Right atrium auricular region (tissue), 2 donors: ENCODE measurements around the gene LRTM2. TPM values are rescaled to one million over a fixed set of nuclear protein-coding genes. Genes with fewer than 3 reads are reported as not detected.

Source experiments
- DNase-seq: peaks from one replicate; pipeline ENCODE4 v3.0.0-alpha.2; 2019; ENCODE audit warnings: low spot score
- H3K27ac ChIP-seq, 2 donors: fragments of 200-600 bp; sonication (generic); 1 replicate in 1 of 2; 2 replicates in 1 of 2; pipeline ENCODE4 v1.5.1; 2016 to 2019
- H3K27me3 ChIP-seq, 2 donors: fragments of 200-600 bp; sonication (generic); one replicate each; pipeline versions ENCODE4 v1.5.1 to v1.6.0; 2017 to 2019
- H3K36me3 ChIP-seq: fragments of 200-600 bp; sonication (generic); one replicate; pipeline ENCODE4 v1.5.1; 2016
- H3K4me1 ChIP-seq, 2 donors: fragments of 200-600 bp; sonication (generic); one replicate each; pipeline versions ENCODE4 v1.5.1 to v1.6.0; 2017 to 2019
- H3K4me3 ChIP-seq, 2 donors: fragments of 200-600 bp; sonication (generic); 1 replicate in 1 of 2; 2 replicates in 1 of 2; pipeline ENCODE4 v1.5.1; 2017 to 2019; ENCODE audit warnings: mild to moderate bottlenecking in 1 of 2, moderate library complexity in 1 of 2
- H3K9me3 ChIP-seq, 2 donors: fragments of 200-600 bp; sonication (generic); one replicate each; pipeline ENCODE4 v1.5.1; 2019
- CTCF ChIP-seq, 2 donors: fragments of 200-600 bp; sonication (generic); IDR thresholded peaks; one replicate each; pipeline ENCODE4 v1.5.1; 2019; ENCODE audit warnings: antibody characterized with exemption in 2 of 2
- total RNA-seq, 2 donors: library from RNA; depleted of rRNA; stranded (reverse); fragments of >200 nt; gene quantifications; one replicate each; pipeline ENCODE4 v1.1.0, GENCODE V29; 2016

LRTM2 gene
- not detected for total RNA-seq

DNA sequence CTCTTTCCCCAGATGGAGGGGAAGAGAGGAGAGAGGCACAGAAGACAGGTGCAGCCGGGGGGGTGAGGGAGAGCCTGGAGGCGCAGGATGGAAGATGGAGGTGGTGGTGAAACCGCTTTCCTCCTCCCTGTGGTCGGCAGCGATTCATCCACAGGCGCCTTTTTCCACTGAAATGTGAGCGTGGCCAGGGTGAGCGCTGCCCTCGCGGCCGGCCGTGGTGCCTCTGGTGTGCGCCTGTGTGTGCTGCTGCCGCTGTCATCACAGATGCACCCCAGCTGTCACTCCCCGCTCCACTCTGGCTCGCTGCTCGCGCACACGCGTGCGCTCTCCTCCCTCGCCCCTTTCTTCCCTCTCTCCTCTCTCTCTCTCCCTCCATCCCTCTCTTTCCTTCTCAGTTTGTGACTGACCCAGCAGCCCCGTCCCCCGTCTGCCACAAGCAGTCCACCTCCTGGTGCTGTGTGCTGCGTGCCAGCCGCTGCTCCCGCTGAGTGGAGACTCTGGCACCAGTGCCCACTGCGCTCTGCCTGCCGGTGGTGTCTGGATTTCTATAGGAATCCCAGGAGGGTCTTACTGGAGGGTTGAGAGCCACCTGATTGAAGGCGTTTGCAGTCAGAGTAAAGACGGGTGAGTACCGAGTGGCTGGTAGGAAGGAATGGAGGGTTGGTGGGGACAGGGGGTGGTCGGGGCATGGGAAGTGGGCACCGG lies at the start of gene LRTM2:
Gene LRTM2, plus strand, starts transcription at position 375 of the 705 bp plus-strand sequence. CDS start 7,584 bp downstream, outside the sequence.
- no peaks in the 10 kb centered on the region for H3K36me3 ChIP-seq
- no peak for TF ChIP-seq CTCF (IDR thresholded peaks at IDR 0.05)
- no peak for DNase-seq
- peaks cover 0 to 9% of the 10 kb centered on the region in 2 donors for H3K4me1 ChIP-seq
- no peaks in the 10 kb centered on the region for H3K27me3 ChIP-seq
- no peak within 1 kb of the TSS for H3K27ac ChIP-seq
- no peak within 1 kb of the TSS for H3K4me3 ChIP-seq
- H3K9me3 ChIP-seq: no peaks in the 10 kb centered on the region

DNA sequence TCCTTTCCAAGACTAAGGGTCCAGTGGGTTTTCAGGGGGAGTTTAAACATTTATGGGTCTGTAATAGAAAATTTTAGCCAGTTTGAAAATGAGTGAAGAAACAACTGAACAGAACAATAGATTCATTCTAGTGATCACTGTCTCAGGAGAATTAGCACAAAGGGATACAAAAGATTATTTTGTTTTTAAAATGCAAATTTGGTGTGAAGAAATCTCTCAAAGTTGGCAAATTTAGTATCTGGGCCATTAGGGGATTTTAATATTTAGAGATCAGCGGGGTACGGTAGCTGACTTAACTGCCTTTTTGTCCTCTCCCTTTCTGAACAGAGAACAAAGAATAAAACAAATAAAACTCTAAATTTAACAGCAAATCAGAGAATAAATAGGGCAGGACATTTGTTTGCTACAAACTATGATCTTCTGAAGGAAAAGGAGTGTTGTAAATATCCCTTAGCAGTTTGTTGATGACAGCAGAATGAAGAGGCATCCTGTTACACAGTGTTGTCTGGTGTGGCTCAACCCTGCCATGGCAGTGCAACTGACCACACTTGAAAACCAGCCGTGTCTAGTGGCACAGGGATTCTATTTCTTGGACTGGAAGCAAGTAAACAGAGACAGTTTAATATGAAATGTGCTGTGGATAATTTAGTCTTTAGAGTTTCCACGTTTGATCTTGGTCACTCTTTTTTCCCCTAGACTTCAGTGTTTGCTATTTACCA lies 46.3 kb upstream of the LRTM2 start:
- Histone ChIP-seq H3K27ac (no peak overlapping the region), H3K36me3 (no peaks in the 10 kb centered on the region), H3K9me3 (no peaks in the 10 kb centered on the region), H3K4me3 (no peak overlapping the region), H3K27me3 (no peaks in the 10 kb centered on the region), H3K4me1 (peaks cover 0 to 14% of the 10 kb centered on the region in 2 donors)
- DNase-seq: no peak
- no peak for TF ChIP-seq CTCF (IDR thresholded peaks at IDR 0.05)

GRCh38 chr12:1776170-1776921 lies 44.0 kb upstream of the LRTM2 start:
- Histone ChIP-seq H3K9me3 (no peaks in the 10 kb centered on the region), H3K4me1 (peaks cover 0 to 32% of the 10 kb centered on the region in 2 donors), H3K27ac (no peak overlapping the region), H3K36me3 (no peaks in the 10 kb centered on the region), H3K27me3 (no peaks in the 10 kb centered on the region), H3K4me3 (no peak overlapping the region)
- TF ChIP-seq CTCF (IDR thresholded peaks at IDR 0.05): no peak
- no peak for DNase-seq

GRCh38 chr12:1777798-1778197 lies 42.6 kb upstream of the LRTM2 start:
- no peaks in the 10 kb centered on the region for H3K9me3 ChIP-seq
- no peak for DNase-seq
- no peak overlapping the region for H3K27ac ChIP-seq
- H3K36me3 ChIP-seq: no peaks in the 10 kb centered on the region
- no peak overlapping the region for H3K4me3 ChIP-seq
- peaks cover 0 to 32% of the 10 kb centered on the region in 2 donors for H3K4me1 ChIP-seq
- H3K27me3 ChIP-seq: no peaks in the 10 kb centered on the region
- TF ChIP-seq CTCF (IDR thresholded peaks at IDR 0.05): no peak

DNA sequence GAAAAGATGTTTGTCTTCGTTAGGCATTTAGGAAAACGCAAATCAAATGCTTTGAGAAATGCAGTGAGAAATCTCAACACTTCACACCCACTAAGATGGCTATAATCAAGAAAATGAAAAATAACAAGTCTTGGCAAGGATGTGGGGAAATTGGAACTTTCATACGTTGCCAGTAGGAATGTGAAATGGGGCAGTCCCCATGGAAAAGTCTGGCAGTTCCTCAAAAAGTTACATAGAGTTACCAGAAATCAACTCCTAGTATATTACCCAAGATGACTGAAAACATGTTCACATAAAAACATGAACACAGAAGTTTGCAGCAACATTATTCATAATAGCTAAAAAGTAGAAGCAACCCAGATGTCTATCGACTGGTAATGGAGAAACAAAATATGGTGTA lies 41.5 kb upstream of the LRTM2 start:
- Histone ChIP-seq H3K4me1 (peaks cover 0 to 32% of the 10 kb centered on the region in 2 donors), H3K9me3 (no peaks in the 10 kb centered on the region), H3K27me3 (no peaks in the 10 kb centered on the region), H3K4me3 (no peak overlapping the region), H3K36me3 (peaks cover 5% of the 10 kb centered on the region), H3K27ac (no peak overlapping the region)
- DNase-seq: no peak
- no peak for TF ChIP-seq CTCF (IDR thresholded peaks at IDR 0.05)
